Activated CD8-positive, alpha-beta memory T cell treated with anti-CD3 and anti-CD28 coated beads, Interleukin-2, amount 50 U/mL, for 1 hour (primary cell): ENCODE data around the gene RFX3.

Experiments used
- DNase-seq: peaks from one replicate; pipeline ENCODE4 v3.0.0-alpha.2; 2020; ENCODE audit errors: extremely low read depth

The RFX3 gene

DNA sequence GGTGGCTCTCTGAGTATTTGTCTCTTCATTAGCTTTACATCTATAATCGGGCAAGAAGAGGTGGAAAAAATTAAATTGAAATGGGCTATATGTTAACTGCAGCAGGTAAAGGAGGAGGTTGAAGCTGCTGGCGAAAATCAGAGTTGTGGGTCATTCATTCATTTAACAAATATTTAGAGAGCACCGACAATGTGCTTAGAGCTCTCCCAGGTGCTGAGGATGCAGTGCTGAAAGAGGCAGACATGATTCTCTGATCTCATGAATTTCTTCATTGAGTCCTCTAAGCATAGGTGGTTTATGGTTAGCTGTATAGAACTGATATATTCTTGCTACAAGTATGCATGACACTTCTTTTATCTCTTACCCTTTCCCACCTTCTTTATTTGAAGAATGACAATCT is 243.4 kb downstream of the RFX3 start:
- no peak for DNase-seq

DNA sequence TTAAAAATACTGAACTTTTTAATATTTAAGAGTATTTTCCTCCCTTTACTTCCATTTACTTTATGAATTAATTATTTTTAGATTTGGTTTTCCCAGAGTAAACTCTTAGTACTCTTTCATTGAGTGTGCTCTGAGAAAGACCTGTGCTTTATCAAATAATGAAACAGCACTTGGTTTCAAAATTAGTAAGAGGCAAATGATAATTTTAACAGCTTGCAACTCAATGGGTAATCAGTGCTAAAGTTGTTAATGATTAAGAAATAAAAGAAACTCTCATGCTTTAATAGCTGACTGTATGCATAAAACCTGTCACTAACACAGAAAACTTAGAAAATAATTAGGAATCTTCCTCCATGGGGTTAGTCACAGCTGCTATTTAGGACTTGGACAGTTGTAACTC is 244.4 kb downstream of the RFX3 start:
- DNase-seq = no peak

DNA sequence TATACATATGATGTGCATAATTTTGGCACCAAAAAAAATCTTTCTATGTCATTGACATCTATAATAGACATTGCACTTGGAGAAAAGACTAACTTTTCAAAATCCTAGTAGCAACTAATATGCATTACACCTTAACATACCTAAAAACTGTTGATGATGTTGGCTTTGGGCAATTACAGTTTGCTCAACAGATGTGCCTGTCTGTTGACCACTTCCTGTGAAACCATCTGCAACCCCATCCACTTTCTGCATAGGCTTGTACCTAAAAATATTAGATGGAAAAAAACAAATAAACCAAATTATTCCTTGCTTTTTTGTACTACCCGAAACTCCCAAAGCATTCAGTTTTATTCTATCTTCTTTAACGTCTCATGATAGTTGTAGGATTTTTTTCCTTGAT is 248.6 kb downstream of the RFX3 start:
- DNase-seq = no peak

DNA sequence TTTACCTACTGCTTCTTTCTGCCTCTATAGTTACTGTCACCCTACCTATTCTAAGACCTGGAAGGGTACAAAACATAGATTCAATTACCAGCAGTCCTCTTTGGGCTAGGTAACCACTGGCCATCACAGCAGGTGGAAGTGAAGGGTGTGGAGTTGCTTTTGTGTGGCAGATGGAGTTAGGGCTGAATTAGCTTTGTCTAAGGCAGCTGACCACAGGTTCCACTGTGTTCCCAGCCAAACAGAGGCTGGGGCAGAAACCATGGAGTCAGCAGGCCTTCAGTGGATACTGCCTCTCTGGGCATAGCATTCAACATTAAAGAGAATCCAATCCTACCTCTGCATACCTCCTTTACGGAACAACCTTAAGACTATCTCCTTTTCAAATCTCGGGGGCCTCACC is 254.2 kb downstream of the RFX3 start:
- DNase-seq = no peak

DNA sequence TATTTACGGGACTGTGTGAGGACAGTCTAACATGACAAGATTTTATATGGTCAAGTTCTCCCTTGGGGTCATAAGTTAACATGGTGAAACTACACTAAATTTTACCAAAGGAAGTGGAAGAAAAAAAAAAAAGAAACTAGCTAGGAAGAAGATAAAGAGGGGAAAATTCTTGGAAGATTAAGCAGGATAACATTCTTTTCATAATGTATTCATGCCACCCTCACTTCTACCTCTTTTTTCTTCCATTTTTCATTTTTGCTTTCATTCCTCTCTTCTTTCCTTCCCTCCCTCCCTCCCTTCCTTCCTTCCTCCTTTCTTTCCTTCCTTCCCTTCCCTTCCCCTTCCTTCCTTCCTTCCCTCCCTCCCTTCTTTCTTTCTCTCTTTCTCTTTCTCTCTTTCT is 254.6 kb downstream of the RFX3 start:
- no peak for DNase-seq

DNA sequence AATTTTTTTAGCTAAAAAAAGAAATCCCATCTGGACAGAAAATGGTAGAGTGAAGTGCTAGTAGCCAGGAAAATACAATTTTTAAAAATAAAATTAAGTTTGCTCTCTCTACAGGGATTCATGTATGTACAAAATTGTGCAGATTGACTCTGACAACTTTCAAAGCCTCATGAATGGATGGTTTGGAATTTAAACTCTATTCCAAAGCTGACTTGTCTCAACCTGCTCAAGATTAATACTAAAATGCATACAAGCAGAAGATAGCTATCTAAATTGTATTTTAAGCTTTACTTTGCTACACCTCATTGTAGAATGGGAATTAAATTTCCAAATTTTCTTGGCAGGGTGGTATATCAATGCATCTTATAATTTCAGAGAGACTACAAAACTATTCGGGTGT is 257.6 kb downstream of the RFX3 start:
- no peak for DNase-seq

DNA sequence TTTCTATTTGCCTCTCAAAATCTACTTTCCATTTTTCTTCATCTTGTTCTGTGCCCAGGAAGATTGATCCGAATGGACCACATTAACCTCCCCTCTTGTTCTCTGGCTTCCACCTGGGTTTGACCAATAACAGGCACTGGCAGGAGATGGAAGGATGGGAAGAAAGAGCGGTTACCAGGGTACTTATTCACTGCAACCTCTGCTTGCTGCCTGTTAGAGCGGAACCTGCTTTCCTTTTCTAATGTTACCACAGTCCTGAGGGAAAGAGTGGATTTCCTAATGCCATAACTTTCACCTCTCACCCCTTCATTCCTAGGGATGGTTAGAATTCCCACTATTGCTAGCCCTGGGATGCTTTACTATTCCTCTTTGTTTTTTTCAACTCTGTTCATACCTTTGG is 262.1 kb downstream of the RFX3 start:
- DNase-seq = no peak

DNA sequence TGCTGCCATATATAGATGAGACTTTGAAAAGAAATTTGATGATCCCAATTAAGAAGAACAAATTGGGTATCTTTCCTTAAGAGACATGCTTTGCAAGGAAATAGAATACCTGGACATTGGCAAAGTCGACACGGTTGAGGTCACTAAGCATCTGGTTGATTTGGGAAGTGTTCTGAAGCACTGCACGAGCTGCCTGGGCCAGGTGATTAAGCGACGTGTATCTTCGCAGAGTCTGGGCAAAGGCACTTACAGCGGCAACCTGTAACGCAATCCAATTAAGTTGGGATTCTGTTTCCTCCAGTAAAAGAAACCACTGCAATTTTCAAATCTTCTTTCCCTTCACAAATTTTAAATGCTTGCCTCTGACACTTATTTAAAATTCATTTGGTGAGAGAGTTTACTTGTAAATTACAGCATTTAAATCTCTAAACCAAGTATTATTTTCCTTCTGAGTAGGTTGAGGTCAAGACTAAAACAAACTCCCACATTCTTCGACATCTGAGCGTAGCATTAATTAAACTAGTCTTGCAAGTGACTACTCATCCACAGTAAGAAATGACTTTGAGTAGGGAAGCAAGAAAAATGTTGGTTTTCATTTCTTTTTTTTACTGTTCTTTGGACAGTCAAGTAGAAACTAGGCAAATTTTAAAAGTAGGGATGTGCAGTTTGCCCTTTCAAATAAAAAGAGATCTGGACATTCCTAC is 262.8 kb downstream of the RFX3 start:
- DNase-seq = no peak

DNA sequence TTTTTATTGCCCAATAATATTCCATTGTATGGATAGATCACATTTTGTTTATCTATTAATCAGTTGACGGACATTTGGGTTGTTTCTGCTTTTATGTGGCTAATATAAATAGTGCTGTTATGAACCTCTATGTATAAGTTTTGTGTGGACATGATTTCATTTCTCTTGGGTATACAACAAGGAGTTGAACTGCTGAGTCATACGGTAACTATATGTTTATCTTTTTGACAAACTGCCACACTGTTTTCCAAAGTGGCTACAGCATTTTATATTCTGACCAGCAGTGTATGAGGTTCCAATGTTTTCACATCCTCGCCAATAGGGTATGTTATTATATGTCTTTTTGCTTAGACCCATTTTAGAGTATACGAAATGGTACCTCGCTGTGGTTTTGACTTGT is 264.3 kb downstream of the RFX3 start:
- DNase-seq = no peak

DNA sequence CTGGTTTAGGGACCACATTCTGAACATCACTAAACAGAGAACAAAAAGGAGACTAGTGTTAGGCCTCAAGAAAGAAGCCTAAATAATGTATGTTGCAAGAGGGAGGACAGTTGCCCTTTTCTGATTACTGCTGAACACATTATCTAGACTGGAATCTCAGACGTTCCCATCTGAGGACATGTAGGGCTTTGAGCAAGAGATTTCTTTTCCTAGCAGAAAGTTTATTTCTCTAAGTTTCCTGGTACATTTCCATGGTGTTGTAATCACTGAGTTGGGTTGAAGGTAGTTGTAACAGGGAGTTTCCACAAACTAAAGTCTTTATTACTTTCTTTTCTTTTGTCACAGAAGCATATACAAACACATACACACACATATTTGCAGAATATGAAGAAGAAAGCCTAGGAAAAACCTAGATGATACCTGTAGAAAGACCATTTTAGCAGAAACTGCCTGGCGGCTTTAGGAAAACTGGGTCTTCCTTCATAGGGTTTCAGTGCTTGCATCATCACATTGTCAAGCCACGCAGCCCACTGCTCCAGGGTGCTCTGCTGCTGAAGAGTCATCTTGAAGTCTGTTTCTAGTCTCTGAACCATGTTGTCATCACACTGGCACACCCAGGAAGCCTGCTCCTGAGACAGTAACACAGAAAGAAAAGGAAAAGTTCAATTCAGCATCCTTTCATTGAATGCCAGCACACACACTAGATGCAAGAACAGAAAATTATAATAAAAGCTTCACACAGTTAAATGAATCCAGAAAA is 269.1 kb downstream of the RFX3 start:
- no peak for DNase-seq

DNA sequence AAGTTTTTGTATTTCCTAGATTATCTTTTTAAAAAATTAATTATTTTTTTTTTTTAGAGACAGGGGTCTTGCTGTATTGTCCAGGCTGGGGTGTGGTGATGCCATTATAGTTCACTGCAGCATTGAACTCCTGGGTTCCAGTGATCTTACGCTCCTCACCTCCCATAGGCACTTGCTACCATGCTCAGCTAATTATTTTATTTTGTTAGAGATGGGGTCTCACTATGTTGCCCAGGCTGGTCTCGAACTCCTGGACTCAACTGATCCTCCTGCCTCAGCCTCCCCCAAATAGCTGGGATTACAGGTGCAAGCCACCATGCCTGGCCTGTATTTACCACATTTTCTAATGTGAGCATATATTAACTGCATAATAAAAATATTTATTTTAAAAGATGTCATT is 274.5 kb downstream of the RFX3 start:
- no peak for DNase-seq

DNA sequence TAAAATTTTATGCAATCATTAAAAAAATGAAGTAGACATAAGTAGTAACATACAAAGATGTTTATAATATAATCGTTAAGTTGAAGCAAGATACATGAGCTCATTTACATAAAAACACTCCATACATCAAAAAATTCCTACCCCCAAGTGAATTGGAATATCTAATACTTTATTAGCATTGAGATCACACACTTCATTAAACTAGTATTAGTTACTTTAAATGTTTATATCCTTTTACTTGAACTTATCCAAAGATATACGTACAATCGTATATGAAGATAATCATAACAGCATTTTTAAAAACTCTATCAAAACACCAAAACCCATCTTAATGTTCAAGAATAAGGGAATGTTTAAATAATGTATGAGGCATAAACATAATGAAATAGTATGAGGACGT is 275.1 kb downstream of the RFX3 start:
- DNase-seq = no peak

DNA sequence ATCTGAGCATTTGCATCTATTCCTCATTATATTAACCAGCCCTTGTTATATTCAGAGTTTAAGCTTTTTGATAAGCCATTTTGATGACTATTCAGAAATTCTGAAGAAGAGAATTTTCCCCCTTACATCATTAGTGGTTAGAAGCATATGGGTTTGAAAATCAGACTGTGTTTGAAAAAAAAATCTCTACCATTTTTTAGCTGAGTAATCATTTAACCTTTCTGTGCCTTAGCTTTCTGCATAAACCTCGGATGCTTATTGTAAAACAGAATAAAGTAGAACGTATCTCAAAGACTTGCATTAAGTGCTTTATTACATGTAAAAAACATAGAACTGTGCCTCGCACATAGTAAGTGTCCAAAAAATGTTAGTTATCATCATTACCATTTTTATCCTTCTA is 278.6 kb downstream of the RFX3 start:
- DNase-seq = no peak

DNA sequence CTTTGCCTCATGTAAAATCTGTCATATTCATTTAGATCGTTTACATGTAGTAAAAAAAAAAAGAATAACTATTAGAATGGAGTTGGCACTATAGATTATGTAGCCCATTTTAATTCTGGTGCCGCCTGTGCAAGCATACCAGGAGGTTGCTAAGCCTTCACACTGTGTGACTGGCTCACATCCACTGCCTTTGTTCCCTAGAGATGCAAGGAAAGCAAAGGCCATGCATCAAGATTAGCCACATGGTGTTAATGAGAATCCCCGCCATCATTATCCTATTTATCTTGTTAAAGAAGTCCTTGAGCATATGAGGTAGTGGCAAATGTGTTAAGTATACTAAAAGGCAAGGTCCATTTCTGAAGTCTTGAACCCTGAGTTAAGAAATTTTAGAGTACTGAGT is 279.6 kb downstream of the RFX3 start:
- DNase-seq = no peak

DNA sequence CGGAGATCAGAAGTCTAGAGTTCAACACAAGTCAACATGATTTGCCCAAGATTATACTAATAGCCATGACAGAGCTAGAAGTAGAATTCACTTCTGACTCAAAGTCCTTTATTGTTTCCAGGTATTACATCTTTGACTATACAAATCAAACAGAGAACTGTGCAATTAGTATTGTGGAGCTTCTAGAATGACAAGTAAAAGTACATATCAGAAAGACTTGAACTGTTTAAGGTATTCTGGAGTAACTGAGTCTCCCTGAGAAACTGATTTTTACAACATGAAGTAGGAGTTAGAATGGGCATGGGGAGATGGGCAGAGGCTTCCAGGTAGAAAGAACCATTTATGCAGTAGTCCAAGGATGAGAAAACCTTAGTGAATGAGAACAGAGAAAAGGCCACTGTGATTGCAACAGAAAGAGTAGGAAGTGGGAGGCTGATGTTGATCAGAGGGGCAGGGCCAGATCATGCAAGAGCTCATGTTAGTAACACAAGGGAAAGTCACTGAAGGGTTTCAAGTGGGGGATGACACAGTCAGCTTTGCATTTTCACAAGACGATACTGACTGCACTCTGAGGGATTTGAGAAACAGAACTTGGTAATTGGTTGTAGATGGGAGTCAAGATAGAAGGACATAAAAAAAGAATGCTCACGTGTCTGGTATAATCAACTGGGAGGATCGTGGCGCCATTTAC is 280.7 kb downstream of the RFX3 start:
- no peak for DNase-seq

DNA sequence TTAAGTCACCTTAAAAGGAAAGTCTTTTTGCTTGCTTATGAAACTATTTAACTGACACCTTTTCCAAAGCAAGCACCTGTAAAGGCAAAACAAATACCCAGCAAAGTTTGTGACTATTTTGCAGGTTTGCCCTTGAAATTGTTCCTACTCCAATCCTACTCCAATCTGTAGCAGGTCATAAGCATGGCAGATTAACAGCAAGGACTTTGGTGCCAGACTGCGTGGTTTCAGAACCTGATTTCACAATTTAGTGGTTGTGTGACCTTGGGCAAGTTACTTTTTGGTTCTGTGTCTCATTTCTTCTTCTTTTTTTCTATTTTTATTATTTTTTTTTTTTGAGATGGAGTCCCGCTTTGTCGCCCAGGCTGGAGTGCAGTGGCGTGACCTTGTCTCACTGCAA is 282.1 kb downstream of the RFX3 start:
- no peak for DNase-seq

DNA sequence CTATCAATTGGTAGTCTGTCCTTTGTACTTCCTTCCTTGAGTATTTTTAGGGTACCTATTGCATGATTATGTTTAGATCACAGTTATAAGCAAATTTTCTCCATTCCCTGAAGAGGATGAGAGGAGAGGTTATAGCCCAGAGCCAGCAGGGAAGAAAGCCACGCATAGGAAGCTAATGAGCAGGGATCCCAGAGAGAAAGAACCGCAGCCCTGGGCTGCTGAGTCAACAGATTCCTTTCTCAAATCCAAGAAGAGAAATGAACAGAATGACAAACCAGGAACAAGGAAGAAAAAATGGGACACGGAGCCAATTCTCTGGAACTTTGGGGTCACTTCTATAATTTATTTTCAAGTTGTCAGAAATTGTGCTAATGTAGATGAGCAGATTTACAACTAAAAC is 284.5 kb downstream of the RFX3 start:
- DNase-seq = no peak

DNA sequence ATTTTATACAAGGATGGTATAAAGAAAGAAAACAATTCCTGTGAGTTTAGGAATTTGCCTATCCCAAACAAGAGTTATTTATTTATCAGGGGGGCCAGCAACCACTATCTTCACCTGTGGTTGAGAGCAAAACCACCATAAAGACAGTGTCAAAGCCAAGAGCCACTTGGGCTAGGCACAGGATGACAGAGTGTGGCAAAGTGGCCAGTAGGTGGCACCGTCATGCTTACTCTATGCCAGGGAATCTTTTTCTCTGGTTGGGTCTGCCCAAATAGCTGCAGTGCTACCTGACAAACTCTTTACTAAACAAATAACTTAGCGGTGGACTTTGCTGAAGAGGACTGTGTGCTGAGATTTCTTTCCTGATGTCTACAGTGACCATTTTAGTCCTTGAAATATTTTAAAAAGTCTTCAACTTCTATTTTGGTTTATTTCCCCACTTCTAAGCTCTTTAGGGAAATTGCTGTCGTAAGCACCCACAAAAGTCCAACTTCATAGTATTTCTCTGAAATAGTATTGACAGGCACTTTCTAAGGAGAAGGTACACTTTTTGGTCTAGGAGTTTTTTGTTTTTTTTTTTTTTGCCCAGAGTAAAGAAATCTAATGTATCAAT is 285.0 kb downstream of the RFX3 start:
- DNase-seq = peak; percentile 4

DNA sequence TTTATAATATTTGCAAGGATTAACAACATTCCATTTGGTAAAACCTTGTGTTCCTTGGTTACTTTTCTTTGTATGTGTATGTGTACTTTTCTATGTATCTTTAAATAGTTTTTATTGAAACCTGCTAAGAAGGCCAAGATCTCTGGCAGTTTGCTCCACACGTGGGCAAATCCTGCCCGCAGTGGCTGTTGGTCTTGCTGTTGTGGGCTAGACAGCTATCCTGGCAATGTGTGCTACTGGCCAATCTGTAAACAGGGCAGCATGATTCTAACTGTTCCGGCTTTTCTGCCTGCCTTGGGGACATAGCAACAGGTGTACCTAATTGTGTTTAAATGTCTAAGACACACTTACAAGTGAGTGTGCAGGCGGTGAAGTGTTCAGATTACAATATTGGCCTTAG is 286.6 kb downstream of the RFX3 start:
- DNase-seq = no peak

DNA sequence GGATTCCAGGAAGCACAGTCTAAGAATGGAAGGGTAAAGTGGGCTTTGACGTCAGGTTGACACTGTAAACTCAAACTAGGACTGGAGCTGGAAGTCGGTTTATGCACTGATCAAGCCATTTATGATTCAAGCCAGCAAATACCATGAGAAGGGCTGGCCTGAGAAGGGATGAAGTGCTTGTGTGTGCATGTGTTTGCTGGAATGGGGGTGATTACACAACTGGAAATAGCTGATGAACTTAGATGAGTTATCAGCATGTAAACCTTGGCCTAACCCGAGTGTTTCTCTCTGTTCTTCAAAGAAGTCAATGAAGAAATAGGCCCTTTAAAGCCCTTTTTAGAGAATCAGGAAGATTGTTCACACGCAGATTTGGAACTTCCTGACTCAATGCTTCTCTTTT is 287.6 kb downstream of the RFX3 start:
- no peak for DNase-seq

DNA sequence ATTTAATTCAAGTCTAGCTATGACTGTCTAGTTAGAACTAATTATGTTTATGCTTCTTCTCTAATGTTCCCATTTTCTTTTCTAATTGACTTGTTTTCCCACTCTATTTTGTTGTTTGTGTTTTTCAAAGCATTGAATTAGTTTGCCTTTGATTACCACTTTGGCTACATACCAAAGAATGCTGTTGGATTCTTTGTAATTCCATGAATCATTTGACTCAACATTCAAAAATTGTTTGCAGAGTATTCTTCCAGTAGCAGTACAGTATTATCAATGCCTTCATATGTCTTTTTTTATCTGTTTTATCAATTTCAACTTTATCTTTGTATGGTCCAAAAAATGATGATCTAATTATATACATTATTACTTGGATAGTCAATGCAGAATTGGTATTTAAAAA is 288.7 kb downstream of the RFX3 start:
- DNase-seq = no peak

DNA sequence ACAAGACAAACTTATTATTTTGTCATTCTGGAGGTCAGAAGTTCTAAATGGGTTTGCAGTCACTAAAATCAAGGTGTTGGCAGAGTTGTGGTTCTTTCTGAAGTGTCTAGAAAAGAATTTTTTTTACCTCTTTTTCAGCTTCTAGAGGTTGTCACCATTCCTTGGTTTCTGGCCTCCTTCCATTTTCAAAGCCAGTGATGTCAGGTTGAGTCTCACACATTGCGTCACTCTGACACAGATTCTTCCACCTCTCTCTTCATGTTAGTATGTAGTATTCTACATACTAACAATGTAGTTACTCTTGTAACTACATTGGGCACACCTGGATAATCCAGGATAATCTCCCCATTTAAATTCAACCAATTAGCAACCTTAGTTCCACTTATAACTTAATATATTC is 290.3 kb downstream of the RFX3 start:
- DNase-seq = no peak

DNA sequence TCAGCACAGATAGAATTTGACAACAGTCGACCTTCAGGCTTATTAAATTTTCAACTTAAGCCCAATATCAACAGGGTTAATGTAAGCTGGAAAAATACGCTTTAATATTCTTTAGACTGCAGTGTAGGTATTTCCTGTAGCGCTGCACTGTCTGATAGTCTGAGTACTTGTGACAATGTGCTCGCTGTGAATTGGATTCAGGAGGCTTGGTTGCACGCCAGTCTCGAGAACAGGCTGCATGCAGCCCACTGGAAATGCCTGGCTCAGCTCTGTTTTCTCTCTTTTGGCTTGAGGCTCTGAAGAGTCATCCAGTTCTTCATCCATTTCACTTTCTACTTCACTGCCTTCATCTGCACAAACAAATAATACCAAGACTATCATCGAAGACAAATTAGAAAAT is 300.9 kb downstream of the RFX3 start:
- DNase-seq = no peak
